Dendritic cell treated with granulocyte-macrophage colony-stimulating factor and Interleukin-4, amounts not matched to agents 40 ng/mL and 50 ng/mL, for 4 days (primary cell): ENCODE results near the gene GAK.

Experiments used
- H3K27ac Mint-ChIP-seq: one replicate; pipeline ENCODE4 v1.8.0; 2022; ENCODE audit warnings: mild to moderate bottlenecking, mixed read lengths
- H3K27me3 Mint-ChIP-seq: one replicate; pipeline ENCODE4 v1.8.0; 2022; ENCODE audit warnings: mild to moderate bottlenecking, mixed read lengths
- H3K36me3 Mint-ChIP-seq: one replicate; pipeline ENCODE4 v1.8.0; 2022; ENCODE audit warnings: low read depth, mixed read lengths
- H3K4me1 Mint-ChIP-seq: one replicate; pipeline ENCODE4 v1.8.0; 2022; ENCODE audit warnings: low read depth, mixed read lengths
- H3K4me3 Mint-ChIP-seq: one replicate; pipeline ENCODE4 v1.8.0; 2022; ENCODE audit warnings: mild to moderate bottlenecking, moderate library complexity, mixed read lengths
- H3K9me3 Mint-ChIP-seq: one replicate; pipeline ENCODE4 v1.8.0; 2022; ENCODE audit warnings: mixed read lengths
- intact Hi-C: fragments of 100-400 bp; cut with micrococcal nuclease; formaldehyde crosslinking; loops from one replicate; pipeline ENCODE4 v1.15.0; 2022

The GAK gene

DNA sequence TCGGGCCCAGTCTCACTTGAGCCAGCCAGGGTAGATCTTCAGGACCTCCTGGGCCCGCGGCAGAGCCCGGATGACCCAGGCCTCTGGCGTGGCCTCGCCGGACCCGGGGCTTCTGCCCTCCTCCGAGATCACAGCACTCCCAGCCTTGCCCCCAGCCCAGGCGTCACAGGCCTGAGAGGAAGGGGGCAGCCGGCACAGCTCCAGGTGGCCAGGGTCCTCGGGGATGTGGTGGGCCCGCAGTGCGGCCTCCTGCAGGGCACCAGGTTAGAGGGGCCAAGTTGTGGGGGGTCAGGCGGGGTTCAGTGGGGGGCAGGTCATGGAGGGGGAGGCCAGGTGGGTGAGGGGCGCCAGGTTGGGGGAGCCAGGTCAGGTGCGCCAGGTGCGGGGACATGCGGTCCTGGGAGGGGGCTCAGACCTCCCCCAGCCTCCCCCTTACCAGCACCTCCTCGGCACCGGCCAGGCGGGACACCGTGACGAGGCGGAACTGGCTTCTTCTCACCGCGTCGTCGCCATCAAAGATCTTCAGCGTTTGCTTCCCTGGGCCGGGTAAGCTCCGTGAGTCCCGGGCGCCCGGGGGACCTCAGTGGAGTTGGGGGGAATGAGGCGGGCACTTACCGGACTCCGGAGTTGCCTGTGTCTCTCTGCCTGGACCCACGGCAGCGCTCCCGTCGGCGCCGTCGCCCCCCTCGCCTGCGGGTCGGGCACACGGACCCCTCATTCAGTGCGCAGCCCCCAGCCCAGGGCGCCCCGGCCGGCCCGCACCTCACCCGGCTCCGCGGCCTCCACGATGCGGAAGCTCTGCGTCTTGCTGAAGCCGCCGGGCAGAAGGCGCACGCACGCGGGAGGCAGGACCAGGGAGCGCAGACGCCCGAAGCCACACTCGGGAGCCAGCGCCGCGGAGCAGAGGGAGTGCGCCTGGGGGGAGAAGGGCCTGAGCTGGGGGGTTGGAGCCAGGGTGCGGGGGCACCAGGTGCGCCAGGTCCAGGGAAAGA is 35.3 kb upstream of the GAK start:
- Mint-ChIP-seq H3K4me1 (peaks cover 29% of the 10 kb centered on the region), H3K4me3 (no peak overlapping the region), H3K36me3 (peaks cover 76% of the 10 kb centered on the region), H3K9me3 (no peaks in the 10 kb centered on the region), H3K27ac (no peak overlapping the region), H3K27me3 (peaks cover 12% of the 10 kb centered on the region)
- intact Hi-C loops: no loop called here

GRCh38 chr4:966266-967112 is 34.4 kb upstream of the GAK start:
- H3K36me3 Mint-ChIP-seq: peaks cover 85% of the 10 kb centered on the region
- peaks cover 22% of the 10 kb centered on the region for H3K4me1 Mint-ChIP-seq
- intact Hi-C loops: no loop called here
- peaks cover 12% of the 10 kb centered on the region for H3K27me3 Mint-ChIP-seq
- H3K27ac Mint-ChIP-seq: no peak overlapping the region
- no peaks in the 10 kb centered on the region for H3K9me3 Mint-ChIP-seq
- no peak overlapping the region for H3K4me3 Mint-ChIP-seq

- Mint-ChIP-seq H3K4me3 (no peak overlapping the region), H3K9me3 (no peaks in the 10 kb centered on the region), H3K36me3 (peaks cover 89% of the 10 kb centered on the region), H3K27me3 (peaks cover 12% of the 10 kb centered on the region), H3K4me1 (peaks cover 14% of the 10 kb centered on the region), H3K27ac (no peak overlapping the region)
- intact Hi-C loops: no loop called here
These were observed 33.6 kb upstream of the GAK start for GRCh38 chr4:965766-966134.

DNA sequence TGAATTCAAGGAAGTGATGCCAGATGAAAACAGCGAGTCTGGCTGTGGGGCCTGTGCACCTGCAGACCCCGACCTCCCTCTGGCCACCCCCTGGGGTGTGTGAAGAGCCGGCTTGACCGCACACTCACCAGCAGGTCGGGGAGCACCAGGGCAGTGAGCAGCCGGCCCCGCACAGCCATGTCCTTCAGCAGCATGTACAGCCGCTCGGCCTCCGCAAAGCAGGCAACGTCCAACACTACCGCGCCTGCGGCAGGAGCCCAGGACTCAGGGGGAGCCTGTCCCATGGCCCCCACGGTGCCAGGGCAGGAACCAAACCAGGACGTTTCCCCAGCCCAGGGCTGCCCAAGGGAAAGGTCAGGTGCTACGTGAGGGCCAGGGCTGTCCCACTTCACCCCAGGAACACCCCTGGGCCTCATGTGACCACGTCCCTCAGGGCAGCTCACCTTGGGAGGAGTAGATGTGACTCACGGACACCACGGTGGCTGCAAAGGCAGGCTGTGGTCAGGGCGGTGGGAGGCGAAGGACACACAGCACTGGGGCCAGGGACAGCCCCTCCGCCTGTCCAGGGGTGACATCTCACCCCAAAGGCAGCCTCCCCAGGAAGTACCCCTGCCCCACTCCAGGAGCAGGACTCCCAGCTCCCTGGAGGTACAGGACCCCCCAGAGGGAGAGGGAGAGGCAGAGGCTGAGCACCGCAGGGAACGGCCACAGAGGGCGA is 33.1 kb upstream of the GAK start:
- intact Hi-C loops: no loop called here
- Mint-ChIP-seq H3K36me3 (peaks cover 90% of the 10 kb centered on the region), H3K27ac (no peak overlapping the region)

GRCh38 chr4:964346-965025 is 32.4 kb upstream of the GAK start:
- intact Hi-C loops: no loop called here
- Mint-ChIP-seq H3K27me3 (peaks cover 12% of the 10 kb centered on the region), H3K36me3 (peaks cover 97% of the 10 kb centered on the region), H3K9me3 (no peaks in the 10 kb centered on the region), H3K4me3 (no peak overlapping the region), H3K4me1 (peaks cover 5% of the 10 kb centered on the region), H3K27ac (no peak overlapping the region)

More for the DNA sequence above, 33.1 kb upstream of the GAK start:
- Mint-ChIP-seq H3K9me3 (no peaks in the 10 kb centered on the region), H3K27me3 (peaks cover 12% of the 10 kb centered on the region), H3K4me3 (no peak overlapping the region), H3K4me1 (peaks cover 9% of the 10 kb centered on the region)

GRCh38 chr4:963276-964225 is 31.4 kb upstream of the GAK start:
- H3K9me3 Mint-ChIP-seq: no peaks in the 10 kb centered on the region
- H3K27ac Mint-ChIP-seq: no peak overlapping the region
- intact Hi-C loops: no loop called here
- H3K36me3 Mint-ChIP-seq: peaks cover 99% of the 10 kb centered on the region
- no peak overlapping the region for H3K4me3 Mint-ChIP-seq
- H3K27me3 Mint-ChIP-seq: peaks cover 5% of the 10 kb centered on the region
- no peaks in the 10 kb centered on the region for H3K4me1 Mint-ChIP-seq

GRCh38 chr4:962231-963208 is 30.4 kb upstream of the GAK start:
- intact Hi-C loops: no loop called here
- H3K9me3 Mint-ChIP-seq: no peaks in the 10 kb centered on the region
- H3K27ac Mint-ChIP-seq: no peak overlapping the region
- H3K4me1 Mint-ChIP-seq: no peaks in the 10 kb centered on the region
- no peaks in the 10 kb centered on the region for H3K27me3 Mint-ChIP-seq
- H3K4me3 Mint-ChIP-seq: no peak overlapping the region
- peaks cover 100% of the 10 kb centered on the region for H3K36me3 Mint-ChIP-seq

DNA sequence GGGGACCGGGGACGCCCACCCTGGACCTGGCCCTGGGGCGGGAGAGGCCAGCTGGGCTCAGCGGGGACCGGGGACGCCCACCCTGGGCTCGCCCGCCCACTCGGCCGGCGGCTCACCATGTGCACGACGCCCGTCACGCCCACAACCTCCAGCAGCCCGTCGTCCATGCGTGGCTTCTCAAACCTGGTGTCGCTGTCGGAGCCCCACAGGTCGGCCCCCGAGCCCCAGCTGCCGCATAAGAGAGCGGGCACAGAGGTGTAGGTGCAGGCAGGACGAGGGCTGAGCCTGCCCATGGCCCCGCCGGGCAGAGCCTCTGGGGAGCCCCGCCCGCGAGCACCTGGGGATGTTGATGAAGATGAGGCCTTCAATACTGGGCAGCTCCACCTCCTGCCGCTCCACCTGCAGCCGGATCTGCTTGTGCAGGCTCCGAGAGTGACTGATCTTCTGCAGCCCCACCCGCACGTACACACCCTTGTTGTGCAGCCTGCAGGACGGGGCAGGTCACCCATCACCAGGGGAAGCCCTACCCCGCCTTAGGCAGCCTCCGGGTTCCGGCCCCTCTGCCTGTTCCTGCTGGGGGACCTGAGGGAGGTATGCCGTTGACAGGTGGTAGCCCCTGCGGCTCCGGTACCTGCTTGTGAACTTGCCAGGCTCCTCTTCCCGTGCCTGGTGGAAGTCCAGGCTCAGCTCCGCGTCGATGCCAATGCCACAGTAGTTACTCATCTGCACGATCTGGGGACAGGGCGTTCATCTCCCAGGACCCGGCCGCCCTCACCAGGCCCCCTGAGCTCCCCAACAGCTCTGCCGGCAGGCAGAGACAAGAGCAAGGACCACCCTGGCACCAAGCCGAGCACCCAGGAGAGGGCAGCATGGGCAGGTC is 29.5 kb upstream of the GAK start:
- intact Hi-C loops: no loop called here
- Mint-ChIP-seq H3K36me3 (peaks cover 100% of the 10 kb centered on the region), H3K4me1 (no peaks in the 10 kb centered on the region), H3K9me3 (no peaks in the 10 kb centered on the region), H3K27ac (no peak overlapping the region), H3K4me3 (no peak overlapping the region), H3K27me3 (no peaks in the 10 kb centered on the region)

GRCh38 chr4:960636-961350 is 28.7 kb upstream of the GAK start:
- no peaks in the 10 kb centered on the region for H3K9me3 Mint-ChIP-seq
- H3K27ac Mint-ChIP-seq: no peak overlapping the region
- H3K4me3 Mint-ChIP-seq: no peak overlapping the region
- H3K4me1 Mint-ChIP-seq: no peaks in the 10 kb centered on the region
- no peaks in the 10 kb centered on the region for H3K27me3 Mint-ChIP-seq
- H3K36me3 Mint-ChIP-seq: peaks cover 100% of the 10 kb centered on the region
- intact Hi-C loops: no loop called here

DNA sequence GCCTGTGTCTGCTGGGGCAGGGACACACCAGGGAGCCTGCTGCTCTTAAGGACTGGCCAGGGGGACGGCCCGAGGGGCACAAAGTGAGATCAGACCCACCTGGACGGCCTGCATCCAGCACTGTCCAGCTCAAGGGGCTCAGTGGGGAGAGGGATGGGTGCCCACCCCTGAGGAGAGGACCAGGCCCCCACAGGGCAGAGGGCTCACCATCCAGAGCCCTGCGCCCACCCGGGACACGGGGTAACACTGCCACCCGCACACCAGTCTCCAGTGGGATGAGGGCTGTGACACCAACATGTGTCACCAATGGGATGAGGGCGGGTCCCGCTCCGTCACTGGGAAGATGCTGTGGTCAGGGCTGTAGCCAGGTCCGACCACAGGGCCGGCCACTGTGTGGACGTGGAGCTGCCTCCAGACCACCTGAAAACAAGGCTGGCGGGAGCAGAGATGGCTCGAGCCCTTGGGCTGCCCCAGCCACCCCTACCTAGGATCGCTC is 28.1 kb upstream of the GAK start:
- H3K4me3 Mint-ChIP-seq: no peak overlapping the region
- intact Hi-C loops: no loop called here
- H3K36me3 Mint-ChIP-seq: peaks cover 100% of the 10 kb centered on the region
- no peak overlapping the region for H3K27ac Mint-ChIP-seq
- H3K4me1 Mint-ChIP-seq: no peaks in the 10 kb centered on the region
- no peaks in the 10 kb centered on the region for H3K27me3 Mint-ChIP-seq
- no peaks in the 10 kb centered on the region for H3K9me3 Mint-ChIP-seq
